HepG2 (cell line): ENCODE results near the gene PODXL2. TPM values are rescaled to one million over a fixed set of nuclear protein-coding genes. Genes with fewer than 3 reads are reported as not detected.

Source experiments
- ATF7 ChIP-seq, 2 experiments: fragments of 450-650 bp in 1 of 2; sonication (generic) in 1 of 2; formaldehyde crosslinking in 1 of 2; IDR thresholded peaks; 2 replicates each; pipeline versions ENCODE4 v1.4.0 to v1.6.1; 2016 to 2020; ENCODE audit warnings: antibody characterized with exemption in 1 of 2, mild to moderate bottlenecking in 1 of 2, missing genetic modification reagents in 1 of 2
- FOXK1 ChIP-seq: sonication (generic); formaldehyde crosslinking; IDR thresholded peaks from 2 replicates; pipeline ENCODE4 v1.4.0; 2020; ENCODE audit warnings: low read depth, missing genetic modification reagents, borderline replicate concordance
- HOXA3 ChIP-seq: sonication (generic); formaldehyde crosslinking; IDR thresholded peaks from 2 replicates; pipeline ENCODE4 v1.5.0; 2020; ENCODE audit warnings: missing genetic modification reagents
- LCORL ChIP-seq, 2 experiments: fragments of 450-650 bp in 1 of 2; sonication (generic) in 1 of 2; formaldehyde crosslinking in 1 of 2; IDR thresholded peaks; 2 replicates each; pipeline versions ENCODE4 v1.5.0 to v1.6.1; 2017 to 2020; ENCODE audit warnings: antibody characterized with exemption in 1 of 2, missing genetic modification reagents in 1 of 2
- MEIS2 ChIP-seq: sonication (generic); formaldehyde crosslinking; IDR thresholded peaks from 2 replicates; pipeline ENCODE4 v1.9.0; 2021; ENCODE audit warnings: mild to moderate bottlenecking, missing genetic modification reagents
- NCOA5 ChIP-seq: sonication (generic); formaldehyde crosslinking; IDR thresholded peaks from 2 replicates; pipeline ENCODE4 v1.4.0; 2020; ENCODE audit warnings: missing genetic modification reagents
- NFE2L1 ChIP-seq: sonication (generic); formaldehyde crosslinking; IDR thresholded peaks from 2 replicates; pipeline ENCODE4 v1.4.0; 2020; ENCODE audit warnings: missing genetic modification reagents, mild to moderate bottlenecking, borderline replicate concordance
- PHF21A ChIP-seq: sonication (generic); formaldehyde crosslinking; IDR thresholded peaks from 2 replicates; pipeline ENCODE4 v1.5.0; 2020; ENCODE audit warnings: mild to moderate bottlenecking, missing genetic modification reagents
- PITX1 ChIP-seq: sonication (generic); formaldehyde crosslinking; IDR thresholded peaks from 2 replicates; pipeline ENCODE4 v1.5.1; 2020; ENCODE audit warnings: mild to moderate bottlenecking, missing genetic modification reagents
- RBAK ChIP-seq: sonication (generic); formaldehyde crosslinking; IDR thresholded peaks from 2 replicates; pipeline ENCODE4 v1.5.1; 2020; ENCODE audit warnings: mild to moderate bottlenecking, missing genetic modification reagents
- RBM39 ChIP-seq: fragments of 200-400 bp; formaldehyde crosslinking; IDR thresholded peaks from one replicate; pipeline ENCODE4 v1.6.1; 2018; ENCODE audit warnings: antibody characterized with exemption, mild to moderate bottlenecking, low read depth, low read length; ENCODE audit not compliant: poor library complexity, severe bottlenecking
- TAF1 ChIP-seq: sonication (generic); formaldehyde crosslinking; IDR thresholded peaks from 2 replicates; pipeline ENCODE4 v1.4.0; 2020; ENCODE audit warnings: missing genetic modification reagents
- ZNF17 ChIP-seq: sonication (generic); formaldehyde crosslinking; IDR thresholded peaks from 2 replicates; pipeline ENCODE4 v1.5.0; 2020; ENCODE audit warnings: mild to moderate bottlenecking, missing genetic modification reagents
- ZNF232 ChIP-seq: sonication (generic); formaldehyde crosslinking; IDR thresholded peaks from 2 replicates; pipeline ENCODE4 v1.4.0; 2020; ENCODE audit warnings: missing genetic modification reagents, borderline replicate concordance
- ZNF766 ChIP-seq: sonication (generic); formaldehyde crosslinking; IDR thresholded peaks from 2 replicates; pipeline ENCODE4 v1.5.0; 2020; ENCODE audit warnings: missing genetic modification reagents, borderline replicate concordance
- ZSCAN29 ChIP-seq: sonication (generic); formaldehyde crosslinking; conservative IDR thresholded peaks from 2 replicates; pipeline ENCODE4 v1.4.0; 2020; ENCODE audit warnings: mild to moderate bottlenecking, missing genetic modification reagents
- polyA plus RNA-seq, 8 experiments: library from polyadenylated mRNA; depleted of rRNA in 3 of 8; stranded (reverse) in 7 of 8; unstranded in 1 of 8; fragments of >200 nt; fragmentation: Illumina TruSeq in 4 of 8; extraction: Trizol in 4 of 8; gene quantifications; 2 replicates each; pipeline versions ENCODE4 v1.2.1 to v1.2.3, GENCODE V29; 2011 to 2016; ENCODE audit warnings: low read depth in 4 of 8, missing spikeins in 1 of 8, mixed read lengths in 1 of 8; ENCODE audit not compliant: insufficient read depth in 1 of 8
- total RNA-seq, 5 experiments: library from RNA; depleted of rRNA; stranded (reverse); fragments of >200 nt; fragmentation: Illumina TruSeq; extraction: Trizol; gene quantifications; 2 replicates each; pipeline ENCODE4 v1.2.3, GENCODE V29; 2016; ENCODE audit warnings: low read depth in 1 of 5
- TF ChIP-seq, protein P1 (sequence below): IDR thresholded peaks from 2 replicates; pipeline ENCODE4 v1.6.1; 2016
- TF ChIP-seq, protein P2 (sequence below): sonication (generic); formaldehyde crosslinking; IDR thresholded peaks from 2 replicates; pipeline ENCODE4 v1.5.0; 2020; ENCODE audit warnings: missing genetic modification reagents
- TF ChIP-seq, protein P3 (sequence below): sonication (generic); formaldehyde crosslinking; IDR thresholded peaks from 2 replicates; pipeline ENCODE4 v1.5.0; 2020; ENCODE audit warnings: mild to moderate bottlenecking, missing genetic modification reagents

The PODXL2 gene
- total and polyA plus RNA-seq, 2 of the 13 experiments (the other 11 are each of a cell fraction or from before 2014, with no cell fraction given) = 20.4 to 25.1 TPM

DNA sequence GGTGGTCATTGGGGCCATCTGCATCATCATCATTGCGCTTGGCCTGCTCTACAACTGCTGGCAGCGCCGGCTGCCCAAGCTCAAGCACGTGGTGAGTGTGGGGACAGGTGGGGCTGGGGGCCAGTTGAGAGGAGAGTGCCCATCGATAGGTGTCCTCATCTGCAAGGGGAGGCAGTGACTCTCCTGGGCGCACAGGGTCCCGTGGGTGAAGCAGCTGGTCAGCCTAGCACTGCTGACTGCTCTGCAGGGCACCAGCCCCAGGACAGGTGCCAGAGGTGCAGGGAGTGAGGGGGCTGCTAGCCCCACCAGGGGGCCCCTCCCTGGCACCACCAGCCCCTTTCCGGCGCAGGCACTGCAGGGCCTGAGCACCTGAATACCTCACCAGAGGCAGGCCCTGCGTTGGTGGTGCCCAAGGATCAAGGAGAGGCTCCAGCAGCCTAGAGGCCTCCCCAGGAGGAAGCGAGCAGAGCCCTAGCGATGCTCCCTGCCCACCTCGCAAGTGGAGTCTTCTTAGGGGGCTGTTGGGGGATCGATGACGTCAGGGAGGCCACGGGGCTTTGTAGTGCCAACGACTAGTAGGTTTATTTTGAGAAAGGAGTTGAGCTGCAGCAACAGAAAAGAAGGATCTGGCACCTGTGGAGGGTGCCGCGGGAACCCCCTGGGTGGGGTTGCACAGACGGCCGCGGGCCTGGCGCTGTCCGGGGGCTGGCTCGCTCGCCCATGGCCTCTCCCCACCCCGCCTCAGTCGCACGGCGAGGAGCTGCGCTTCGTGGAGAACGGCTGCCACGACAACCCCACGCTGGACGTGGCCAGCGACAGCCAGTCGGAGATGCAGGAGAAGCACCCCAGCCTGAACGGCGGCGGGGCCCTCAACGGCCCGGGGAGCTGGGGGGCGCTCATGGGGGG, 42.8 kb downstream of the PODXL2 start (continued):
- peak; percentile 50; the same call in 1 of the 2 replicates for TF ChIP-seq ATF7 (IDR thresholded peaks at IDR 0.05)
- TF ChIP-seq ATF7 (CRISPR knock-in tag; IDR thresholded peaks at IDR 0.05) = no peak
- no peak for TF ChIP-seq PITX1
- TF ChIP-seq NCOA5 = no peak
- no peak for TF ChIP-seq NFE2L1 (CRISPR knock-in tag)
- no peak for TF ChIP-seq ZNF17 (CRISPR knock-in tag)
- TF ChIP-seq, protein P1, sequence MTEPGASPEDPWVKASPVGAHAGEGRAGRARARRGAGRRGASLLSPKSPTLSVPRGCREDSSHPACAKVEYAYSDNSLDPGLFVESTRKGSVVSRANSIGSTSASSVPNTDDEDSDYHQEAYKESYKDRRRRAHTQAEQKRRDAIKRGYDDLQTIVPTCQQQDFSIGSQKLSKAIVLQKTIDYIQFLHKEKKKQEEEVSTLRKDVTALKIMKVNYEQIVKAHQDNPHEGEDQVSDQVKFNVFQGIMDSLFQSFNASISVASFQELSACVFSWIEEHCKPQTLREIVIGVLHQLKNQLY (CRISPR knock-in tag) = no peak
- no peak for TF ChIP-seq LCORL (IDR thresholded peaks at IDR 0.05)
- TF ChIP-seq LCORL (CRISPR knock-in tag; IDR thresholded peaks at IDR 0.05) = no peak
- TF ChIP-seq RBM39 = peak; percentile 16
- no peak for TF ChIP-seq ZNF232 (CRISPR knock-in tag)
- TF ChIP-seq, protein P2, sequence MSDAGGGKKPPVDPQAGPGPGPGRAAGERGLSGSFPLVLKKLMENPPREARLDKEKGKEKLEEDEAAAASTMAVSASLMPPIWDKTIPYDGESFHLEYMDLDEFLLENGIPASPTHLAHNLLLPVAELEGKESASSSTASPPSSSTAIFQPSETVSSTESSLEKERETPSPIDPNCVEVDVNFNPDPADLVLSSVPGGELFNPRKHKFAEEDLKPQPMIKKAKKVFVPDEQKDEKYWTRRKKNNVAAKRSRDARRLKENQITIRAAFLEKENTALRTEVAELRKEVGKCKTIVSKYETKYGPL (CRISPR knock-in tag) = no peak
- TF ChIP-seq, protein P3, sequence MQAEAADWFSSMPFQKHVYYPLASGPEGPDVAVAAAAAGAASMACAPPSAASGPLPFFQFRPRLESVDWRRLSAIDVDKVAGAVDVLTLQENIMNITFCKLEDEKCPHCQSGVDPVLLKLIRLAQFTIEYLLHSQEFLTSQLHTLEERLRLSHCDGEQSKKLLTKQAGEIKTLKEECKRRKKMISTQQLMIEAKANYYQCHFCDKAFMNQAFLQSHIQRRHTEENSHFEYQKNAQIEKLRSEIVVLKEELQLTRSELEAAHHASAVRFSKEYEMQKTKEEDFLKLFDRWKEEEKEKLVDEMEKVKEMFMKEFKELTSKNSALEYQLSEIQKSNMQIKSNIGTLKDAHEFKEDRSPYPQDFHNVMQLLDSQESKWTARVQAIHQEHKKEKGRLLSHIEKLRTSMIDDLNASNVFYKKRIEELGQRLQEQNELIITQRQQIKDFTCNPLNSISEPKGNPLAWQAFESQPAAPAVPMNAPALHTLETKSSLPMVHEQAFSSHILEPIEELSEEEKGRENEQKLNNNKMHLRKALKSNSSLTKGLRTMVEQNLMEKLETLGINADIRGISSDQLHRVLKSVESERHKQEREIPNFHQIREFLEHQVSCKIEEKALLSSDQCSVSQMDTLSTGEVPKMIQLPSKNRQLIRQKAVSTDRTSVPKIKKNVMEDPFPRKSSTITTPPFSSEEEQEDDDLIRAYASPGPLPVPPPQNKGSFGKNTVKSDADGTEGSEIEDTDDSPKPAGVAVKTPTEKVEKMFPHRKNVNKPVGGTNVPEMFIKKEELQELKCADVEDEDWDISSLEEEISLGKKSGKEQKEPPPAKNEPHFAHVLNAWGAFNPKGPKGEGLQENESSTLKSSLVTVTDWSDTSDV = 0 out of 2 replicates have a peak, but pooled peaks have one; percentile 18
- no peak for TF ChIP-seq PHF21A (CRISPR knock-in tag)
- TF ChIP-seq MEIS2 (CRISPR knock-in tag) = no peak
- no peak for TF ChIP-seq TAF1 (CRISPR knock-in tag)
- TF ChIP-seq ZNF766 (CRISPR knock-in tag) = no peak
- TF ChIP-seq HOXA3 (CRISPR knock-in tag) = 0 out of 2 replicates have a peak, but pooled peaks have one; percentile 10
- no peak for TF ChIP-seq FOXK1 (CRISPR knock-in tag)
- TF ChIP-seq ZSCAN29 = no peak
- no peak for TF ChIP-seq RBAK (CRISPR knock-in tag)
- TF ChIP-seq, all 625 proteins: peak for 14
